ENCODE measurements around the gene PTPN4.
"Not testable (repeated sequence)": the region's sequence is repeated elsewhere in the genome, so short reads cannot be mapped to it uniquely, and the experiment has no call there.

Gene PTPN4

DNA sequence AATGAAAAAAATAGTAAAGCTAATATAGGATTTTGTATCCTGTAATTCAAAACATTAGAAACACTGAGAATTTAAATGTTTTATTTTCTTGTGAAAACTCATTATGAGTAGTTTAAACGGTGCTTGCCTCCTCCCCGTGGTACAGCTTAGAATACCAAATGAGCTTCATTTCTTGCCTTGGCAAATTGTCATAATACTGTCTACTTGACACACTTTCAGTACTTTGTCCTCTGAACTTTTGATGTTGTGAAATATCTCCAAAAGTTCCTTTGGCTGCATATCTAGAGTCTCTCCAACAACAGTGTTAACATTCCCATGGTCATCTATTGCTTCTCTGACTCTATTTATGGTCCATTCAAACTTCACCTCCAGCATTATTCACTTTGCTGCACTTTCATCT is 191.2 kb downstream of the PTPN4 start:
- DNase-seq, result no peak

DNA sequence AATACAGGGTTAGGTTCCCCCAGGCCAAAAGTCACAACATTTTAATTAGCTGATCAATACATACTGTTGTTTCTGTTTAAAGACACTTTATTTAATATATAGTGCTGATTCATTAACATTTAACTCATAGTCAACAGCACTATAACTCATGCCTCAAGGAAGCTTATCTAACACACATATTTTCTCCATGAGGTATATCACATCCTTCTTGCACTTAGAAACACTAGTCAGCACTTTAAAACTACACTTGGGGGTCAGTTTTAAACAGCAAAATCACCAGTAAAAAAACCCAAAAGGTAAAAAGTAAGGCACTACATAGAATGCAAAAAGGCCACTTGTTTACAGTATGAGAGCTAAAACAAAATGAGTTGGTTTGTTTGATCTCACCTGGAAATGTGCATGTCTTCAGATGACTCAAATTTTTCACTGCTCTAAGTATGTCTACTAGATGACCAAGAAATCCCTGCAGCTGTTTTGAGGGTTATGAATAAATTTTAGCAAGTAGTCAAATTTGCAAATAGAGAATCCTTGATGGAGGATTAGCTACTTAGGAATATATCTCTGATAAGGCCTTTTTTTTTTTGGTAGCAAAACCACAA is 199.0 kb downstream of the PTPN4 start:
- DNase-seq, result no peak

DNA sequence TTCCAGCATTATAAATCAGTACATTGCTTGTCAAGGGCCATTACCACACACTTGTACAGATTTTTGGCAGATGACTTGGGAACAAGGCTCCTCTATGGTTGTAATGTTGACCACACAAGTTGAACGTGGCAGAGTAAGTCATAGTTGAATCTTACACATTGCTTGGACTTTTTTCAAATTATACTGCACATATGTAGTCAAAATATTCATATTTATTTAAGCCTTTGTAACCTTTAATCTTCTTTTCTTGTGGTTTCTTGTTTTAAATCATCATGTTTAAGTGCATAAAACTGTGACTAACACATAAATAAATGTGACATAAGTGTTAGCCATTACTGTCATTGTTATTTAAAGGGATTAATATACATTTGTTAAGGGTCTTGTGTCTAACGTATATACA is 201.1 kb downstream of the PTPN4 start:
- no peak for DNase-seq

DNA sequence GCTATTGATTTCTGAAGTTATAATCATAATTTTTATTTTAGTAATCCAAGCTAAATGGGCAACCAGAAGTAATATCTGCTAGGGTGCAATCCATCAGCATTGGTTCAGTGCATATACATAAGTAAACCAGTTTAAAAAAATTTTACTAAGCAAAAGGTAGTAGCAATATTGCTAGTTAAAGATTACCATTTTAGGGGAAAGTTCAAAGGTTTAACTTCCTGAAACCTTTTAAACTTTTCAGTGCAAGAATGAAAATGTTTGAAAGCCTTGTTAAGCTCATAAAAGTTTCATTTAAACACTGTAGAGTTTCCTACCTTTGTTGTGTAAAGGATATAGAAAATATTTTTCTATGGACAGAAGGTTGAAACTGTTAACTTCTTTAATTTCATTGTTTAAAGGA is 222.2 kb downstream of the PTPN4 start:
- DNase-seq, result no peak

- DNase-seq, result no peak
These were observed 222.8 kb downstream of the PTPN4 start for GRCh38 chr2:119982506-119982905.

- no peak for DNase-seq
These were observed 223.4 kb downstream of the PTPN4 start for GRCh38 chr2:119983108-119983507.

DNA sequence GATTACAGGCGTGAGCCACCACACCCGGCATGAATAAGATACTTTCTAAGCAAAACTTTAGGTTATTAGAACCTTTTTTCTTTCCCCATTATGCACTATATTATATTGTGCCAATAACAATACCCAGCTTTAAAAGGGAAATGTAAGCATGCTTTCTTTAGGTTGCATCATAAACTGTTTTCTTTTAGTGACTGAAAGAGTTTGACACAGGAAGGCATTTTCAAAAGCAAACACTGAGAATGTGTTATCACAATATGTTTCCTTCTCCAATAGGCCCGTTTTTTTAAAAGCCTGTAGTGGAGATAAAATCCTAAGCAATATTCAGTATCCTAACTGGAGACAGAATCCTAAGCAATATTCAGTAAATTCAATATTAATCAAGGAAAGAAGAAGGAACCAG is 236.4 kb downstream of the PTPN4 start:
- DNase-seq, result no peak

DNA sequence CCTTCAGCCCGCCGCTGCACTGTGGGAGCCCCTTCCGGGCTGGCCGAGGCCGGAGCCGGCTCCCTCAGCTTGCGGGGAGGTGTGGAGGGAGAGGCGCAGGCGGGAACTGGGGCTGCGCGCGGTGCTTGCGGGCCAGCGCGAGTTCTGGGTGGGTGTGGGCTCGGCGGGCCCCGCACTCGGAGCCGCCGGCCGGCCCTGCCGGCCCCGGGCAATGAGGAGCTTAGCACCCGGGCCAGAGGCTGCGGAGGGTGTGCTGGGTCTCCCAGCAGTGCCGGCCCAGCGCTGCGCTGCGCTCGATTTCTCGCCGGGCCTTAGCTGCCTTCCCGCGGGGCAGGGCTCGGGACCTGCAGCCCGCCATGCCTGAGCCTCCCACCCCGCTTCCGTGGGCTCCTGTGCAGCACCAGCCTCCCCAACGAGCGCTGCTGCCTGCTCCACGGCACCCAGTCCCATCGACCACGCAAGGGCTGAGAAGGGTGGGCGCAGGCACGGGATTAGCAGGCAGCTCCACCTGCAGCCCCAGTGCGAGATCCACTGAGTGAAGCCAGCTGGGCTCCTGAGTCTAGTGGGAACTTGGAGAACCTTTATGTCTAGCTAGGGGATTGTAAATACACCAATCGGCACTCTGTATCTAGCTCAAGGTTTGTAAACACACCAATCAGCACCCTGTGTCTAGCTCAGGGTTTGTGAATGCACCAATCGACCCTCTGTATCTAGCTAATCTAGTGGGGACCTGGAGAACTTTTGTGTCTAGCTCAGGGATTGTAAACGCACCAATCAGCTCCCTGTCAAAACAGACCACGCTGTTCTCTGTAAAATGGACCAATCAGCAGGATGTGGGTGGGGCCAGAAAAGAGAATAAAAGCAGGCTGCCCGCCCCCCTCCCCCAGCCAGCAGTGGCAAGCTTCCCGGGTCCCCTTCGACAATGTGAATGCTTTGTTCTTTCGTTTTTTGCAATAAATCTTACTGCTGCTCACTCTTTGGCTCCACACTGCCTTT is 237.5 kb downstream of the PTPN4 start:
- not testable (repeated sequence) for DNase-seq

GRCh38 chr2:120001471-120001870 is 241.7 kb downstream of the PTPN4 start:
- DNase-seq, result no peak

- no peak for DNase-seq
These were observed 244.5 kb downstream of the PTPN4 start for GRCh38 chr2:120004254-120004653.

DNA sequence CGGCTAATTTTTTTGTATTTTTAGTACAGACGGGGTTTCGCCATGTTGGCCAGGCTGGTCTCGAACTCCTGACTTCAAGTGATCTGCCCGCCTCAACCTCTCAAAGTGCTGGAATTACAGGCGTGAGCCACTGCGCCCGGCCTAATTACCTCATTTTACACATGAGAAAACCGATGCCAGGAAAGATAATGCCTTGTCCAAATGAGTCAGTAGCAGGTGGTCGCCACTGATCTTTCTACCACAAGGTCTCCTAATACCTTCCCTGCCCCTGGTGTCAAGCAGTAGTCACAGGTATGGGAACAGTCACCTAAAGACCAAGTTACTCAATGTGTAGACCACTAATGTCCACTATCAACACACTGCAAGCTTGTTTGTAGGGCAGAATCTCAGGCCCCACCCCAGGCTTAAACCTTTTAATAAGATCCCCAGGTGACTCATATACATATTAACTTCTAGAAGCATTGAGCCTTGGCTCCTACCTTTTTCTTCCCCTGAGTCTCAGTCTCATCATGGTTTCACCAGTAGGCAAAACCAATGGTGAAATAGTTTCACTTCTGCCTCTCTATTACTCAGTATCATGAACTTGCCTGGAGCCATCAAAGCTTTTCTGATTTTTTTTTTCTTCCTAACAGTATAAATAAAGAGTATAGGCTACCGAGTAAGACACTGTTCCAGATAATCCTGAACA is 246.3 kb downstream of the PTPN4 start:
- no peak for DNase-seq

- no peak for DNase-seq
These were observed 248.1 kb downstream of the PTPN4 start for GRCh38 chr2:120007851-120008250.

DNA sequence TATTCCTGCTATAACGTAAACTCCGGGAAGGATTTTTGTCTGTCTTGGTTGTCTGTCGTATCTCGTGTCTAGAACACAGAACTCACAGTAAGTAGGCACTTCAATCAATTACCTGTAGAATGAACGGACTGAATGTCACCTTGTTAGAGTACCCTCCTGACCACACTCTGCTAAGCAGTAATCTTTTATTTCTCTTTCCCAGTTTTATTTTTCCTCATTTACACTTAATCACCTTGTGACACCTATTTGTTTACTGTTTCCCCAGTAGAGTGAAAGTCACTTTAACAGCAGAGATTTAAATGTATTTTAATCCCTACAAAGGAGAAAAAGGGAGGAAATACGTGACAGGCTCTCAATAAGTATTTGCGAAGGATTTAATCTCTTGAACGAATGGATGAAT is 252.6 kb downstream of the PTPN4 start:
- no peak for DNase-seq

- peak; percentile 76 to 96 for DNase-seq
These were observed 253.3 kb downstream of the PTPN4 start, which contains the start of gene EPB41L5 for GRCh38 chr2:120012771-120013596. Gene EPB41L5 (plus strand): TSS chr2:120013077. CDS start chr2:120019085, 6,008 bp downstream.

- DNase-seq, result no peak
These were observed 254.0 kb downstream of the PTPN4 start for GRCh38 chr2:120013597-120014223.

DNA sequence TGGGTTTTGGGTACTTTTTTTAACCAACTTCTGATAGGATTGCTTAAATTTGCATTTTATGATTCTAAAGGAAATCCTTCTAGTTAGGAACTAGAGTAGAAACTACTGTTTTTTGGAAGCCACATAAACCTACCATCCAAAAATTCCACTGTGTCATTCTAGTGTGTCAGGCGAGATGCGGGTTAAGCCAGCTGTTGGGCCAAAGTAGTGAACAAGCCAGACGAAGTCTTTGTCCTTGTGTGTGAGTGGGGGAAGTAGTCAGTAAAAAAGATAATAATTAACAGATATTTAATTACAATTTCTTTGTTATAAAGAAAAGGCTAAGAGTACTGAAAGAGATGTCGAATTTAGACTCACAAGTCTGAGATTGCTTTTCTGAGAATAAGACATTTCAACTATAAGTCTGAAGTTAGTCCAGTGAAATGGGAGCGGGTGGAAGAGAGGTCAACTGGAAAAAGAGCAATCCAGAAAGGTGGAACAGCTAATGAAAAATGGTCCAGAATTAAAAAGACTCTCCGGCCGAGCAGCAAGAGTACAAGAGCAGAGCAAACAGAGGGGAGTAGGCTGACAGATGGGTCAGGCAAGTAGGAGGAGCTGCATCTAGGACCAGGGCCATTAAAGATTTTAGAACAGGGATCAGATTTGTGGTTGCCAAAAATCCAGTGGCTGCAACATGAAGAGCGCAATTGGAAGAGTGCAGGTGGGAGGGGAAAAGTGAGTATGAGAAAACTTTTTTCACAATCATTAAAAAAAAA is 254.7 kb downstream of the PTPN4 start:
- peak; percentile 20 to 72 for DNase-seq

DNA sequence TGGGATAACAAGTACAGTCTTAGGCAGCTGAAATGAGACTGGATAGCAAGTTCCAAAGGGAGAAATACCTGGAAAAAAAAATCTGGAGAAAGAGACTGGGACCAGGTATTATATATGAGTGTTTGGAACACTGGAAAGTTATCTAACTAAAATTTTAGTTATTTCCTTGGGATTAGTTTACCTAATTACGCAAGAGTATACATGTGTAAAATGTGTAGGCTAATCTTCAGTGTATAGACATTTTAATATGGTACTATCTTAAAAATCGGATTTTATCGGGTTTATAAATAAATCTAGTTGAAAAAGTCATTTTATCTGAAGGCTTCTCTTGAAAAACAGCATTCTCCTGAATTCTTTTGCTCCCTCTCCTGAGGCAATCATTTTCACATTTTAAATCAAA is 257.1 kb downstream of the PTPN4 start:
- no peak for DNase-seq

DNA sequence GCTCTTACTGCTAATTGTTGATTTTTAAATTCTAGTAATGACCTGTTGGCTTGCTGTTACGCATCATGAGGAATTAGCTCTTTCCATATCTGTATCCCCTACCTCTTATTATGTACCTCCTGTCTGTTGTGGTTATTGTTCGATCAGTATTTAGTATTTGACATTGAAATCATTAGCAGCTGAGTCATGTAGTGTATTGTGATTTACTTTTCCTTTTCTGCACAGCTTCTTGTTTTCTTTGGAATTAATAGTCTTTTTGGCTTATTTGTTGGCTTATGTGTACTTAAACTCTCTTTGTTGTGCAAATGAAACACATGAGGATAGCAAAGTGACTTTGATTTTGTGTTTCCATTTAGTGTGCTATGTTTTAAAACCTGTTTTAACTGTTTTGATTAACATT is 257.5 kb downstream of the PTPN4 start:
- DNase-seq, result no peak

- no peak for DNase-seq
These were observed 258.8 kb downstream of the PTPN4 start for GRCh38 chr2:120018549-120018948.

DNA sequence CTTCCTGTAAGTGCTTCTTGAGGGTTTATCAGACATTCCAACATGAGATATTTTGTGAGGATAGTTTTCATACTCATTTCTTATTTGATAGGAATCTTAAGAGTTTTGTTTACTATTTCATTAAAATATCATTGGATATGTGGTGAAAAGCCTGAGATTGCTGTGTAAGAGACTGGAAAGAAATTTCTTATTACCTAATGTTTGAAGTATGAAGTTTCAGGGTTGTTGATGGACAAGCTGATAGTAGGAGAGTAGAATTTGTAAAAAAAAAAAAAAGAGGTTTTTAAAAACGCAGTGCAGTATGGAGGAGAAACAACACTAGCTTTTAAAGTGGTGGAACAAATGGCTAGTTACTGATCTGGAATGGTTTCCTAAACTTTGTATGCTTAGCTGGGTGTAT is 260.8 kb downstream of the PTPN4 start:
- DNase-seq, result no peak

DNA sequence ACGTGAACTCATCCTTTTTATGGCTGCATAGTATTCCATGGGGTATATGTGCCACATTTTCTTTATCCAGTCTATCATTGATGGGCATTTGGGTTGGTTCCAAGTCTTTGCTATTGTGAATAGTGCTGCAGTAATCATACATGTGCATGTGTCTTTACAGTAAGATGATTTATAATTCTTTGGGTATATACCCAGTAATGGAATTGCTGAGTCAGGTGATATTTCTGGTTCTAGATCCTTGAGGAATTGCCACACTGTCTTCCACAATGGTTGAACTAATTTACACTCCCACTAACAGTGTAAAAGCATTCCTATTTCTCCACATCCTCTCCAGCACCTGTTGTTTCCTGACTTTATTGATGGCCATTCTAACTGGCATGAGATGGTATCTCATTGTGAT is 262.8 kb downstream of the PTPN4 start:
- not testable (repeated sequence) for DNase-seq
